Mucosa of descending colon (tissue), 3 donors: ENCODE results near the gene AIP. TPM values are rescaled to one million over a fixed set of nuclear protein-coding genes. Genes with fewer than 3 reads are reported as not detected.
A peak's percentile ranks its signal among the peaks of the same experiment; 100 is the strongest.
"Not testable (repeated sequence)": the region's sequence is repeated elsewhere in the genome, so short reads cannot be mapped to it uniquely, and the experiment has no call there.

Experiments
- ATAC-seq: fragments of 200-7000 bp; cut with Tn5 transposase; one replicate; pipeline ENCODE4 v1.9.1; 2020; ENCODE audit warnings: mild to moderate bottlenecking, moderate library complexity
- DNase-seq, 3 donors: peaks; one replicate each; pipeline ENCODE4 v3.0.0-alpha.2; 2020
- H3K36me3 ChIP-seq: fragments of 200-600 bp; one replicate; pipeline ENCODE4 v1.8.0; 2021; ENCODE audit warnings: low read depth, mild to moderate bottlenecking
- H3K4me1 ChIP-seq: fragments of 200-600 bp; one replicate; pipeline ENCODE4 v1.8.0; 2021; ENCODE audit warnings: low read depth, mild to moderate bottlenecking
- H3K4me3 ChIP-seq: fragments of 200-600 bp; one replicate; pipeline ENCODE4 v1.8.0; 2021; ENCODE audit warnings: mild to moderate bottlenecking
- H3K9me3 ChIP-seq: fragments of 200-600 bp; one replicate; pipeline ENCODE4 v1.8.0; 2021; ENCODE audit warnings: mild to moderate bottlenecking
- intact Hi-C, 2 donors: fragments of 100-400 bp; cut with DNase I in 1 of 2; cut with micrococcal nuclease in 1 of 2; formaldehyde crosslinking; loops; one replicate each; pipeline versions ENCODE4 v1.11.0 to v1.11.1; 2022; cut with DNase I, micrococcal nuclease
- total RNA-seq, 3 donors: library from RNA; stranded (reverse); fragmentation: NEBNext Ultra II Directional in 2 of 3; extraction: Animal tissue kit (Norgen Biotek cat#: 25700) in 2 of 3; gene quantifications; one replicate each; pipeline versions ENCODE4 v1.2.1 to v1.2.4, GENCODE V29; 2021 to 2023
- TF ChIP-seq, protein P1 (sequence below): fragments of 200-600 bp; IDR thresholded peaks from one replicate; pipeline ENCODE4 v1.8.0; 2022; ENCODE audit warnings: antibody characterized with exemption, mild to moderate bottlenecking
- donor health status: DM: no; HTN: no; CAD: no; lungs with moderate emphysema.
- donor health status: DM: no; HTN: no; CAD: no.
- donor health status: DM: no; HTN: yes; CAD: no.

The AIP gene
- total RNA-seq, 3 donors from 2014 or later = 33.7 to 84.9 (median 52.2) TPM

DNA sequence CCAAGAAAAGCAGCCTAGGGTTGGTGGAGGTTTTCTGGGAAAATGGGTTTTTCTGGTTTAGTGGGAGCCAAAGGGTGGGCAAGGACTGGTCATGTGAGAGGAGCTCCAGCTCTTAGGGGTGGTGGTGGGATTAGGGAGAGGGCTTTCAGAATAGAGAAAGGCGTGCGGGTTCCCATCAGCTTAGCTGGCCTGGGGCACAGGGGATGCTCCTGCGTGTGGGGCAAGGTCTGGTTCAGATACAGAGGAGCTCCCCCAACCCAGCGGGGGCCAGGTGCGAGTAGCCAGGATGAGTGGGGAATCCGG, 14.4 kb upstream of the AIP start:
- Histone ChIP-seq H3K4me3 (peak overlapping the region; percentile 90), H3K4me1 (peaks cover 20% of the 10 kb centered on the region), H3K9me3 (no peaks in the 10 kb centered on the region), H3K36me3 (no peaks in the 10 kb centered on the region)
- DNase-seq = no peak
- intact Hi-C loops = no loop called here
- TF ChIP-seq, protein P1, sequence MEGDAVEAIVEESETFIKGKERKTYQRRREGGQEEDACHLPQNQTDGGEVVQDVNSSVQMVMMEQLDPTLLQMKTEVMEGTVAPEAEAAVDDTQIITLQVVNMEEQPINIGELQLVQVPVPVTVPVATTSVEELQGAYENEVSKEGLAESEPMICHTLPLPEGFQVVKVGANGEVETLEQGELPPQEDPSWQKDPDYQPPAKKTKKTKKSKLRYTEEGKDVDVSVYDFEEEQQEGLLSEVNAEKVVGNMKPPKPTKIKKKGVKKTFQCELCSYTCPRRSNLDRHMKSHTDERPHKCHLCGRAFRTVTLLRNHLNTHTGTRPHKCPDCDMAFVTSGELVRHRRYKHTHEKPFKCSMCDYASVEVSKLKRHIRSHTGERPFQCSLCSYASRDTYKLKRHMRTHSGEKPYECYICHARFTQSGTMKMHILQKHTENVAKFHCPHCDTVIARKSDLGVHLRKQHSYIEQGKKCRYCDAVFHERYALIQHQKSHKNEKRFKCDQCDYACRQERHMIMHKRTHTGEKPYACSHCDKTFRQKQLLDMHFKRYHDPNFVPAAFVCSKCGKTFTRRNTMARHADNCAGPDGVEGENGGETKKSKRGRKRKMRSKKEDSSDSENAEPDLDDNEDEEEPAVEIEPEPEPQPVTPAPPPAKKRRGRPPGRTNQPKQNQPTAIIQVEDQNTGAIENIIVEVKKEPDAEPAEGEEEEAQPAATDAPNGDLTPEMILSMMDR = no peak
- peak; percentile 2 for ATAC-seq

GRCh38 chr11:67468759-67469507, 13.9 kb upstream of the AIP start, which contains the start of gene TMEM134:
Gene TMEM134, minus strand, starts transcription at chr11:67469251. Its CDS starts 59 bp downstream, at chr11:67469192.
- Histone ChIP-seq H3K9me3 (no peaks in the 10 kb centered on the region), H3K4me3 (peak within 1 kb of the TSS; percentile 90), H3K4me1 (peaks cover 18% of the 10 kb centered on the region), H3K36me3 (no peaks in the 10 kb centered on the region)
- intact Hi-C loops = no loop called here
- TF ChIP-seq, protein P1 = peak; percentile 38
- peak; percentile 87 for ATAC-seq
- DNase-seq = peak; percentile 92 to 96 (median 94)

DNA sequence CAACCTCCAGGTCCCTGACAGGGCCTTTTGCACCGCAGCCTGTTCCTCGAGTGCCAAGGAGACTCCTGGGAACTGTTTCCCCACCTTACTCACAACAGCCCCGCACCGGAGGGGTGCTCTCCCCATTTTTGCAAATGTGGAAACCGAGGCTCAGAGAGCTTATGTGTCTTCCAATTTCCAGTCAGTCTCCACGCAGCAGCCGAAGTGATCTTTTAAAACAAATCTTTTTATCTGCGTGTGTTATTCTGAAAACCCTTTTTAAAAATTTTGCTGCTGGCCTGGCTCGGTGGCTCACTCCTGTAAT, 13.4 kb upstream of the AIP start:
- Histone ChIP-seq H3K4me1 (peaks cover 12% of the 10 kb centered on the region), H3K36me3 (no peaks in the 10 kb centered on the region), H3K9me3 (no peaks in the 10 kb centered on the region), H3K4me3 (peak overlapping the region; percentile 90)
- TF ChIP-seq, protein P1 = no peak
- no peak for DNase-seq
- ATAC-seq = no peak
- intact Hi-C loops = no loop called here

GRCh38 chr11:67470337-67471002, 12.4 kb upstream of the AIP start:
- DNase-seq (no peak), ATAC-seq (no peak)
- Histone ChIP-seq H3K4me1 (peaks cover 12% of the 10 kb centered on the region), H3K9me3 (no peaks in the 10 kb centered on the region), H3K36me3 (no peaks in the 10 kb centered on the region), H3K4me3 (no peak overlapping the region)
- intact Hi-C loops = no loop called here
- TF ChIP-seq, protein P1 = no peak

- no peak for ATAC-seq
Measured at GRCh38 chr11:67472882-67473281, 9.9 kb upstream of the AIP start.

DNA sequence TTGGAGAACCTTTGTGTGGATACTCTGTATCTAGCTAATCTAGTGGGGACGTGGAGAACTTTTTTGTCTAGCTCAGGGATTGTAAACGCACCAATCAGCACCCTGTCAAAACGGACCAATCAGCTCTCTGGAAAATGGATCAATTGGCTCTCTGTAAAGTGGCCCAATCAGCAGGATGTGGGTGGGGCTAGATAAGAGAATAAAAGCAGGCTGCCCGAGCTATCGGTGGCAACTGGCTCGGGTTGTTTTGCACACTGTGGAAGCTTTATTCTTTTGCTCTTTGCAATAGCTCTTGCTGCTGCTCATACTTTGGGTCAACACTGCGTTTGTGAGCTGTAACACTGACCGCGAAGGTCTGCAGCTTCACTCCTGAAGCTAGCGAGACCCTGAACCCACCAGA, 6.1 kb upstream of the AIP start:
- H3K36me3 ChIP-seq, H3K4me3 ChIP-seq, H3K4me1 ChIP-seq, H3K9me3 ChIP-seq, intact Hi-C loops, ATAC-seq, DNase-seq: not testable (repeated sequence)

More at GRCh38 chr11:67472882-67473281, 9.9 kb upstream of the AIP start:
- TF ChIP-seq, protein P1 = no peak
- intact Hi-C loops = no loop called here
- H3K36me3 ChIP-seq = no peaks in the 10 kb centered on the region
- DNase-seq = no peak
- peaks cover 5% of the 10 kb centered on the region for H3K4me1 ChIP-seq
- no peaks in the 10 kb centered on the region for H3K9me3 ChIP-seq
- H3K4me3 ChIP-seq = no peak overlapping the region

- DNase-seq, H3K4me1 ChIP-seq, H3K9me3 ChIP-seq, intact Hi-C loops, H3K4me3 ChIP-seq, H3K36me3 ChIP-seq, ATAC-seq: not testable (repeated sequence)
Measured at GRCh38 chr11:67477344-67478050, 5.3 kb upstream of the AIP start.
